A673 (cell line): ENCODE results near the gene PRKAR1A. TPM values are rescaled to one million over a fixed set of nuclear protein-coding genes. Genes with fewer than 3 reads are reported as not detected.

Source experiments
- BruUV-seq: library from RNA; stranded (reverse); fragments of 400-500 nt; replicated peaks from 2 replicates; lab custom pipeline; 2021; lab: Mats Ljungman, UMichigan
- CTCF ChIA-PET: fragments of 300-600 bp; sonication (Branson Sonifier 250); formaldehyde crosslinking; loops from one replicate; lab custom pipeline; 2022; ENCODE audit warnings: antibody characterized with exemption; lab: Charles Lee
- POLR2A ChIA-PET: fragments of 300-600 bp; sonication (Branson Sonifier 250); formaldehyde crosslinking; loops from one replicate; lab custom pipeline; 2022; ENCODE audit warnings: antibody characterized with exemption; ENCODE audit not compliant: low non-redundant PET; lab: Charles Lee
- DNase-seq: peaks from one replicate; pipeline ENCODE4 v3.0.0-alpha.2; 2015; ENCODE audit warnings: low spot score
- H3K27ac ChIP-seq: fragments of 200-600 bp; sonication (generic); 2 replicates; pipeline ENCODE4 v1.5.1; 2016; ENCODE audit warnings: mixed run types, low read depth, mild to moderate bottlenecking, mixed read lengths, antibody characterized with exemption, low read length; ENCODE audit not compliant: poor library complexity, severe bottlenecking
- H3K27me3 ChIP-seq: fragments of 200-600 bp; sonication (generic); replicated peaks from 2 replicates; pipeline ENCODE4 v1.6.1; 2017; ENCODE audit warnings: mixed run types, low read depth, mild to moderate bottlenecking, mixed read lengths, antibody characterized with exemption, low read length; ENCODE audit not compliant: insufficient read depth, poor library complexity
- H3K36me3 ChIP-seq: fragments of 200-600 bp; sonication (generic); 2 replicates; pipeline ENCODE4 v1.6.1; 2016; ENCODE audit warnings: mixed run types, mild to moderate bottlenecking, mixed read lengths, antibody characterized with exemption, low read length; ENCODE audit not compliant: insufficient read depth, poor library complexity, severe bottlenecking
- H3K4me1 ChIP-seq: fragments of 200-600 bp; sonication (generic); 2 replicates; pipeline ENCODE4 v1.6.1; 2017; ENCODE audit warnings: mixed run types, mild to moderate bottlenecking, mixed read lengths, antibody characterized with exemption, low read length; ENCODE audit not compliant: insufficient read depth, poor library complexity, severe bottlenecking
- H3K4me3 ChIP-seq: fragments of 200-600 bp; sonication (generic); 2 replicates; pipeline ENCODE4 v1.5.1; 2016; ENCODE audit warnings: low read depth, mixed run types, mild to moderate bottlenecking, mixed read lengths, low read length; ENCODE audit not compliant: poor library complexity, severe bottlenecking
- H3K9me3 ChIP-seq: fragments of 200-600 bp; sonication (generic); 2 replicates; pipeline ENCODE4 v1.6.1; 2016; ENCODE audit warnings: mixed run types, low read depth, mild to moderate bottlenecking, mixed read lengths, antibody characterized with exemption, low read length; ENCODE audit not compliant: poor library complexity, severe bottlenecking
- CTCF ChIP-seq: fragments of 300-800, 200-600 bp; sonication (generic); conservative IDR thresholded peaks from 2 replicates; pipeline ENCODE4 v1.5.1; 2017; ENCODE audit warnings: low read depth, mild to moderate bottlenecking, antibody characterized with exemption, low read length, moderate library complexity, mixed read lengths
- EZH2 ChIP-seq: fragments of 200-600 bp; sonication (generic); IDR thresholded peaks from 2 replicates; pipeline ENCODE4 v1.6.1; 2017; ENCODE audit warnings: borderline replicate concordance, low read depth, mild to moderate bottlenecking, mixed read lengths, antibody characterized with exemption, low read length; ENCODE audit not compliant: poor library complexity, severe bottlenecking
- intact Hi-C: fragments of 100-400 bp; cut with micrococcal nuclease; formaldehyde crosslinking; loops from one replicate; pipeline ENCODE4 v1.10.0; 2022; ENCODE audit not compliant: unreplicated experiment
- total RNA-seq: library from RNA; stranded (reverse); gene quantifications from 2 replicates; pipeline ENCODE4 v1.2.3, GENCODE V29; 2021

The PRKAR1A gene
- total RNA-seq, 1 experiment from 2014 or later = 168 TPM

GRCh38 chr17:68564415-68565111 lies 52.3 kb downstream of the PRKAR1A start:
- BruUV-seq = no TSS peak
- intact Hi-C loops = no loop called here
- TF ChIP-seq CTCF = no peak
- TF ChIP-seq EZH2 = no peak
- no peak for DNase-seq
- Histone ChIP-seq H3K9me3 (no peaks in the 10 kb centered on the region), H3K4me1 (no peaks in the 10 kb centered on the region), H3K36me3 (no peaks in the 10 kb centered on the region), H3K27me3 (no peaks in the 10 kb centered on the region), H3K4me3 (no peak overlapping the region), H3K27ac (no peak overlapping the region)
- CTCF ChIA-PET = no interaction called here
- POLR2A ChIA-PET = no interaction called here

DNA sequence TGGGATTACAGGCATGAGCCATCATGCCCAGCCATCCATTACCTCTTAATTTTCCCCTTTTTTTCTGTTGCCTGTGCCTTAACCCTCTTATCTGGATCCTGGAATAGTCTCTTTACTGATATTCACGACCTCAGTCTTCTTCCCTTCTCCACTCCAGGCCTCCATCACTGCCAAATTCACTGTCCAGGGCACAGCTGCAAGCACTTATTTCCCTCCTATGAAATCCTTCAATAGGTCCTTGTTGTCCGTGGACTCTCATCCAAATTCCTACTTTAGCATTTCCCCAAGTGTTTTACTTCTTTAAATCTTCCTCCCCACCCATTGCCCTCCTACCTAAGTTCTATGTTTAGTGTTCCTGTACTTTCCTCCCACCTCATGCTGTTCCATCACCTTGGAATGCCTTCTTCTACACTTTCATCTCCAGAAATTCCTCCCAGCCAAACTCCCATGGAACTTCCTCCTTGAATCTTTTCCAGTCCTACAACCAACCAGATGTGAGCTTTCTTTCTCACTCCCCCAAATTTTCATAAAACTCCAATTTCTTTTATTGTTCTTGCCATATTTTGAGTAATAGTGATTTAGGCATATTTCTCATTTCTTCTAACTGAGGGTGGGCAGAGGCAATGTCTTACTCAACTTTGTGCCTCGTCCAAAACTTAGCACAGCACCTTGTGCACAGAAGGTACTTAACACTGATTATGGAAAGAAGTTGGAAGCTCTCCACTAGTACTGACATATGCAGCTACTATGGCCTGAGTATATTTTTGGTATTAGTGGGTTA lies 53.6 kb downstream of the PRKAR1A start:
- Histone ChIP-seq H3K9me3 (no peaks in the 10 kb centered on the region), H3K27me3 (no peaks in the 10 kb centered on the region), H3K4me1 (no peaks in the 10 kb centered on the region), H3K36me3 (no peaks in the 10 kb centered on the region), H3K4me3 (no peak overlapping the region), H3K27ac (no peak overlapping the region)
- intact Hi-C loops = no loop called here
- ChIA-PET POLR2A (no interaction called here), CTCF (no interaction called here)
- DNase-seq = no peak
- TF ChIP-seq CTCF (no peak), EZH2 (no peak)
- BruUV-seq = no TSS peak

DNA sequence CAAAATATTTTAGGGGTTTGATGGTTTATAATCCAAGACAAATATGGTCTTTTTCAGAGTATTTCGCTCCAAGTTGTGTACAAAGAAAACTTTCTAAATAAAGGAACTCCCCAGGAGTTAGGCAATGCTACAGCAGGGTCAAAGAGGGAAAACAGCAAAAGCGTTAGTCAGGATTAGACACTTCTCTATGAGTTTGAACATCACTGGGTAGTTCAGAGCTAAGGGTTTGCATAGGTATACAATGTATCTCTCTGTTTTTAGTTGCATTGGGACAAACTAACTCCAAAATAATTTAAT lies 54.2 kb downstream of the PRKAR1A start:
- BruUV-seq = no TSS peak
- ChIA-PET POLR2A (no interaction called here), CTCF (no interaction called here)
- no peak overlapping the region for H3K4me3 ChIP-seq
- H3K9me3 ChIP-seq = no peaks in the 10 kb centered on the region
- intact Hi-C loops = no loop called here
- H3K4me1 ChIP-seq = no peaks in the 10 kb centered on the region
- no peak overlapping the region for H3K27ac ChIP-seq
- H3K27me3 ChIP-seq = no peaks in the 10 kb centered on the region
- no peaks in the 10 kb centered on the region for H3K36me3 ChIP-seq
- DNase-seq = no peak
- no peak for TF ChIP-seq CTCF
- TF ChIP-seq EZH2 = no peak
